NCI-H2107 (cell line): ENCODE measurements around the gene PLA2G3.

Source experiments
- DNase-seq: peaks from one replicate; lab custom pipeline; 2025; lab: John Stamatoyannopoulos, UW

Gene PLA2G3

DNA sequence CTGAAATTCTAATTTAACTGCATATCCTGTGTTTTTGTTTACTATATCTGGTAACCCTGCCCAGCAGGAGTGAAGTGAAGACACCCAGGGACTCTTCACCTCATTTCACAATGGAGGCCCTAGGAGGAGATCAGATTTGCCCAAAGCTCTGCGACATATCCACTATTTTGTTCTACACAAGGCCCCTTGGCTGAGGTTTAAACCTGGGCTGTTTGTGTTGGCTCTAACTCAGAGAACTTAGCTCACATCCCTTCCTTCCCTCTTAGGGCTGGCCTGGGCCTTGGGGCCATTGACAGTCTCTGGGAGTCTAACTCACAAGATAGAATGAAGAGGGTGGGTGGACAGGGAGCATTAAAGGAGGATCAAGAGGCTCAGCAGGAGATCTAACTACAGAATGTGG, 8.2 kb upstream of the PLA2G3 start:
- no peak for DNase-seq

DNA sequence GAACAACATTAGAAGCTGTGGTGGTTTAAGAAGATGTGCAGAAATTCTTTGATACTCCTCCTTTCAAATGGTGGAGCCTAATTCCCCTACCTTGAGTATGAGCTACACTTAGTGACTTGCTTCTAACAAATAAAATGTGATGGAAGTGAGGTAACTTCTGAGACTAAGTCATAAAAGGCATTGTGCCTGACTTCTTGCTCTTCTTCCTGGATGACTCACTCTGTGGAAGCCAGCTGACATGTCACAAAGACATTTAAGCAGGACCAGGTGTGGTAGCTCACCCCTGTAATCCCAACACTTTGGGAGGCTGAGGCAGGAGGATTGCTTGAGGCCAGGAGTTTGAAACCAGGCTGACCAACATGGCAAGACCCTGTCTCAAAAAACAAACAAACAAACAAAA, 3.9 kb upstream of the PLA2G3 start:
- DNase-seq: no peak

DNA sequence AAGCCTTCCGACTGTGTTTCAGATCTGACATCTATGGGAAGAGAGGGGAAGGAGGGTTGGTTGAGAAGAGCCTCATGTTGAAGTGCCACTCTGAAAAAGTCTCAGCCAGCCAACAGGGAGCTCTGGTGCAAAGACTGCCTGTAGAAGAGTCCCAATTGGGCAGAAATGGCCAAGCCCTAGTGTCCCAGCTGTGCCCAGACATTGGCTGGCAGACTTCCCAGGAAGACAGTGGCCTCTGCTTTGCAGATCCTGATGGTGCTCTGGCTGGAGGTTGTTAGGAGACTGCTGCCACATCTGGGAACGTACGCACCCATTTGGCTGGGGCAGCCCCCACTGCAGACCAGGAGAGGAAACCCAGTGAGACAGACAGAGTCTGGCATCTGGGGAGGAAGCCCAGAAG, 3.2 kb upstream of the PLA2G3 start:
- no peak for DNase-seq

DNA sequence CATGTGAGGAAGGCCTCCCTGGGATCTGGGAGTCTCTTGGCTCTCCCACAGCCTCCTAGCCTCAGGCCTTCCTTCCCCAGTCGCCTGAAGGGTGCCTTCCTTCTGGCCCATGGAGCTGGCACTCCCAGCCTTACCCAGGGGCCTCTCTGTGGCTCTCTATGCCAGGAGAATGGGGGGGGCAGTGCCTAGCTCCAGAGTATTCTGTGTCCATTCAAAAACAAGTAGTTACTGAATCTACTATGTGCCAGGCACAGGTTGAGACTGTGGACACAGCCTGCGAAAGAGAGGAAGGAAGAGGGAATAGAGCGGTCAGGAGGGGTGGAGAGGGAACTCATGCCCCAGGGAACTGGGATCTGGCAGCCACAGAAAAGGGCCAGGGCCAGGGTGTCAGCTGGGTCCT, 2.7 kb upstream of the PLA2G3 start:
- DNase-seq: no peak

DNA sequence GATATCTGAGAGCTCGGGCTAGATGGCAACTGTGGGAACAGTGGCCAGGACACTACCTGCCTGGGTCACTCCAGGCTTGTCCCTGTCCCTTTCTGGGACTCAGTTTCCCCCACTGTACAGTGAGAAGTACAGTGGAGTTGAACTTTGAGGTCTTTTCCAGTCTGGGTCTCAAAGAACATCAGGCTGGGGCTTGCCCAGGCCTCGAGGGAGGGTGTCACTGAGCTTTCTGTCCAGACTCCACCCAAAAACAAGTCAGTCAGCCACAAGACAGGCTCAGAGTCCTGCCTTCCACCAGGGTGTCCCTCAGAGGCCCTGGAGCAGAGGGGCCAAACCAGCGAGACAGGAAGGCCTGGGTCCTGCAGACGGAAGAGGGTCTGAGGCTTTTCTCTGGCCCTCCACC, 2.0 kb upstream of the PLA2G3 start:
- no peak for DNase-seq

DNA sequence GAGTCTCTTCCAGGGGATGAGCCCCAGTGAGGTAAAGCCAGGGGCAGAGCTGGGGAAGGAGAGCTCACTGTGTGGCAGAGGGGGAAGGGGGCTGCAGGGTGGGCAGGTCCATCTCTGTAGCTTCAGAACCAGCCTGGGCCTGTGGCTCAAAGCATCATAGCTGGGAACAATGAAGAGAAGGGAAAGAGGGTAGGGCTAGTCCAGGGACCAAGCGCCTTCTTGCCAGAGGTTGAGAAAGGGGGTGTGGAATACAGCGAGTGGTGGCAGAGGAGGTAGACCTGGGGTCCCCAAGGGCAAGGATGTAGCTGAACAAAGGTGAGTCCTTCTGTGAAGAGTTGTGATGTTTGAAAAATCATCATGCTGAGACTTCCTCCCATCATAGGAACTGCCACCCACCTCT, 1.2 kb upstream of the PLA2G3 start:
- no peak for DNase-seq

DNA sequence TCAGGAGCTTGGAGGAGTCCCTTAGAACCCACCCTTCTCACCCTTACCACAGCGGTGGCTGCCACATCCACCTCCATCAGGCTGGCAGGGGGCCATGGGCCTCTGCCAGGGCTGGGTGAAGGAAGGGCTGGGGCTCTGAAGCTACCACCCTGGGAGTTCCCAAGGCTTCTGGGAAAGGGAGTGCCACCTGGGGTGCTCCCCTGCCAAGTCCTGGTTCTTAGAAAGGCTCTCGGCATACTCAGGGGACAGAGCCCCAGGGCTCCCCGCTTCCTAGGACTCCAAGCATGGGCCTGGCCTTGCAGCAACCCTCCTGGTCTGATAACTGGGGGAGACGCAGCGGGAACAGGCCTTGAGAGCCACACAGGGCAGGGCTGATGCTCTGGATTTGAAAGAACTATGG, 438 bp upstream of the PLA2G3 start:
- DNase-seq: no peak

DNA sequence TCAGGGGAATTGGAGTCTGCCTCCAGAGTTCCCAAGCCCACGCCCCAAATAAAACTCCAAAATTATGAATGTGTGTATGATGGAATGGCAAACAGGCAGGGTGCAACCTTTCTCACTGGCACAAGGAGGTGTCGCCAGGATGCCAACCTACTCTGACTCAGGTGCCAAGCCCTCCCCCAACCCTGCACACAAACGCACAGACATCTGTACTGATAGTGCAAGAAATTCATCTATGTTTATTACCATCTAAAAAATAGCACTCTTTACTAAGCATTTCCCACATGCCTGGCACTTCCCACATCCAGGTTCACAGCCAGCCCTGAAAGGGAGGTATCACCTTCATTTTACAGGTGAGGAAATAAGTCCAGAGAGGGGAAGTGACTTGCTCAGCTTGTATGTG, 1.2 kb downstream of the PLA2G3 start:
- DNase-seq: no peak

DNA sequence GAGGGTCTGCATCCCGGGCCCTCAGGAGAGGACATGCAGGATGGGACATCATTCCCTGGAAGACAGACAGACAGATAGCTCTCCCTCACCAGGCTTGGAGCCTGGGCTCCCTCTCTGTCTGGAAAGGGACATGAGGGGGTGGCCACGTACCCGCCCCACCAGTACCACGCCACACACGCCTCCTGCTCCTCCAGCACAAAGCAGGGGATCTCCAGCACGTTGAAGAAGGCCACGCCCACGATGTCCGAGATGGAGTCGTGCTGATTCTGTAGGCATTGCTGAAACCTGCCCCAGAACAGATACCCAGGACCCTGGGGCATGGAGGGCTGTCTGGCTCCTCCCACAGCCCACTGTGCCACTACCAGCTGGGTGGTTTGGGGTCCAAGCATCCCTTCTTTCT, 2.2 kb downstream of the PLA2G3 start:
- no peak for DNase-seq

DNA sequence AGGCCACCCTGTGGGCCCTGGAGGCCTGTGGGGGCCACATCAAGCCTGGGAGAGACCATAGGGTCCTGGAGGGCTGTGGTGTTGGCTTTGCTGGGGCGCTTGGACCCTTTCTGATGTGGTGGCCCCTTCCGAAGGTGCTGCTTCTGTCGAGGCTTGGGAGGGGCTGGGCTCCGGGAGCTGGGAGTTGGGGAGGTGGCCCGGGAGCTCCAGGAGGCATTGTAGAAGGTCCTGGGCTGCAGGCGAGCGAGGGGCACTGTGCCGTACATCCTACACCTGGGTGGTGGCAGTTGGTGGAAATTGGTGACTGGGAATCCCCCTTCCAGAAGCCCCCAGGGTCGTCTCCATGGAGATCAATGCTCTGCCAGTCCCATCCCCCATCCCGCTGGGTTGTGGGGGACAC, 2.6 kb downstream of the PLA2G3 start:
- DNase-seq: no peak

DNA sequence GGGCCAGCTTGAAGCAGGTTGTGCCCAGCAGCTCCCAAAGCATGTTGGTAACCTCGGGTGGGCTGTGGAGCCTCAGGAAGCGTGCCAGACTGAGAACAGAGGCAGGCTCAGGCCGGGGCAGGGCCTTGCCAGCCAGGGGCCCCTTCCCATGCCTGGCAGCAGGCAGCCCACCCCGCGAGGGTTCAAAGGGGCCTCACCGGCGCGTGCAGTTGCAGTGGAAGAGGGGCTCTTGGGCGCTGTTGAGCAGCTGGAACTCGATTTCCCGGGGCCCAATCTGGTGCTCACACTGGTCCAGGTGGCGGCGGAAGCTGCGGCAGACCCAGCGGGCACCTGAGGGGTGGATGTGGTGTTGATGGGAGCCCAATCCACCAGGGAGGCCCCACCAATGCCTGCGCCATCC, 3.6 kb downstream of the PLA2G3 start:
- no peak for DNase-seq

DNA sequence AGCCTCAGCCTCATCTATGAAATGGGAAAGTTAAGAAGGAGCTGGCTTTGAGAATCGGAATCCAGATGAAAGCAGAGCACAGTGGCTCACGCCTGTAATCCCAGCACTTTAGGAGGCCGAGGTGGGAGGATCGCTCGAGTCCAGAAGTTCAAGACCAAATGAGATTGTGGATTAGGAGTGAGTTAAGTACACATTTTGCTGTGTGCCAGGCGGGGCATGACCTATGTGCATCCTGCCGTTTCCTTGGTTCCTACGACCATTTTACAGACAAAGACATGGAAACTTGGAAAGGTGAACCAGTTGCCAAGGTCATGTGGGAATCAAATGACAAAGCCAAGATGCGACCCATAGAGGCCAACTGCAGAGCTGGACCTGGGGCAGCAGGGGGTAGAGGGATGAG, 4.2 kb downstream of the PLA2G3 start:
- no peak for DNase-seq

DNA sequence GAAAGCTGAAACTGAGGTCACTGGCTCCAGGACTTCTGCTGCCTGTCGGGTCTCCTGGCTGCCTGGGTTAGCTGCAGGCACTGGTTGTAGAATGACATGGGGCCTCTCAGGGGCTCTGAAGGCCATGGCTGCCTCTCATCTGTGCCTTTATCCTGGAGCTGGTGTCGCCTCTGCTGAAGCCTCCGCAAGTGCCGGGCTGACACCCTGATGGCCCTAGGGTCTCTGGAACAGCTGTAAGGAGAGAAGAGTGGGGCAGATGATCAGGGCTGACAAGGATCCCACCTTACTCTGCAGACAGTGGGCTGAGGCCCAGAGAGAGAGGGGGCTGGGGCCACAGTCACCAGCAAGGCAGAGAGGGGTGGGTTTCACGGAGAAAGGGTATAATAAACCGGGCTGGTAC, 4.6 kb downstream of the PLA2G3 start:
- no peak for DNase-seq

DNA sequence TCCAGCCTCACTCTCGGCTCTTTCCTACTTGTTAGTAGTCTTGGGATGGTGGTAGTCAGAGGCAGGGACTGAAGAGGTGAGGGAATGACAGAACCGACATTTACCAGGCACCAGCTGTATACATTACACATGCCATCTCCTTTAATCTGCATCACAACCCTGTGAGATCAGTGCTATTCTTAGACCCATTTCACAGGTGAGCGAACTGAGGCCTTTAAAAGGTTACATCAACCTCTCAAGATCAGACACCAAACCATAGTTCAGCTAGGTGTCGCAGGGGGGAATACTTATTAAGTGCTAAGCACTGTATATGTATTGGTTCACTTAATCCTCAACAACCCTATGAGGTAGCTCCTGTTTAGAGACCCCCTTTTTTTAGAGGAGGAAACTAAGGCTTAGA, 5.6 kb downstream of the PLA2G3 start:
- DNase-seq: no peak

DNA sequence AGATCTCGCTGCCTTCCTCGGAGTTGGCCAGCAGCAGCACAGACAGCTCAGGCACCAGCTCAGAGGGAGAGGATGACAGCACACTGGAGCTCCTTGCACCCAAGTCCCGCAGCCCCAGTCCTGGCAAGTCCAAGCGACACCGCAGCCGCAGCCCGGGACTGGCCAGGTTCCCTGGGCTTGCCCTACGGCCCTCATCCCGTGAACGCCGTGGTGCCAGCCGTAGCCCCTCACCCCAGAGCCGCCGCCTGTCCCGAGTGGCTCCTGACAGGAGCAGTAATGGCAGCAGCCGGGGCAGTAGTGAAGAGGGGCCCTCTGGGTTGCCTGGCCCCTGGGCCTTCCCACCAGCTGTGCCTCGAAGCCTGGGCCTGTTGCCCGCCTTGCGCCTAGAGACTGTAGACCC, 6.4 kb downstream of the PLA2G3 start:
- no peak for DNase-seq

DNA sequence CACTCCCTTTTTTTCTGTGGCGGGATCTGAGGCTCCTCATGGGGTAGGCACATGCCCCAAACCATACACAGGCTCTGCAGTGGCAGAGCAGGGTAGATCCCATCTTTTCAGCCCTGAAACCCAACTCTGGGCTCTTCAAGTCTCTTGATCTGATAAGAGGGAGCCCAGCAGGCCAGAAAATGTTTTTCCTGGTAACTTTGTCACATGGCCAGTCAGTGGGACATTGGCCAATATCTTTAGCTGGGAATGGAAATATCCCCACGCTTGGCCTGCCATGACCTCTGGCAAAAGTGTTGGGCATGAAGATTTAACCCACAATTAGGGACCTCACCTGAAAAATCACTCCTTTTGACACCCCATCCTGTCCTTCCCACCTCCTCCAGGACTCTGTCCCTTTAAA, 9.4 kb downstream of the PLA2G3 start:
- DNase-seq: no peak

DNA sequence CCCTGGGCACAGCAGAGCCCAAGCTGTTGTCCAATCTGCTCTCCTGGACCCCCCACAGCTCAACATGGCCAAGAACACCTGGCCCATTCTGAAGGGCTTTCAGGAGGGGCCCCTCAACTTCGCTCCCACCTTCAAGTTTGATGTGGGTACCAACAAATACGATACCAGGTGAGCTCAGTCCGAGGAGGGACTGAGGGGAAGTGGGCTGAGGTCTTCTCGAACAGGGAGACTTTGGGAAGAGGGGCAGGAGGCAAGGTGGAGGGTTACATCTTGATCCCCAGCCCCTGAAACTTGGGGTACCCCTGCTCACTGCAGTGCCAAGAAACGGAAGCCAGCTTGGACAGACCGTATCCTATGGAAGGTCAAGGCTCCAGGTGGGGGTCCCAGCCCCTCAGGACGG, 12.2 kb downstream of the PLA2G3 start:
- DNase-seq: no peak

DNA sequence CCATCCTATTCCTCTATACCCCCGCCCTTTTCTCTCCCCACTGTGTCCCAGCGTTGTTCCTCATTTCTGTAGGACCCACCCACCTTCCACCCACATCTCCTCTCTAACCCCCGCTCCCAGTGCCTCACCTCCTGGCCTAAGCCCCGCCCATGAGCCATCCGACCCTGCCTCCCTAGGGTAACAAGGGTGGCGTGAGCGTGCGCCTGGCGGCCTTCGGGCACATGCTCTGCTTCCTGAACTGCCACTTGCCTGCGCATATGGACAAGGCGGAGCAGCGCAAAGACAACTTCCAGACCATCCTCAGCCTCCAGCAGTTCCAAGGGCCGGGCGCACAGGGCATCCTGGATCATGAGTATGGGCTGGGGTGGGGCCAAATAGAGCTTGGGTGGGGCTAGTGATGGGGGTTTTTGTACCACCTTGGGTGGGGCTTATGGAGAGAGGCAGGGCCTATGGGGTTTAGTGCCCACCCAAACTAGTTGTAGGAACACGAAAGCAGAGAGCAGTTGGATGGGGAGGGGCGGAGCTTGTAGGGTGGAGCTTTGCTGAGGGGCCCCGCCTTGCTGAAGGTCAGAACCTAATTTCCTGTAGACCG, 13.0 kb downstream of the PLA2G3 start:
- DNase-seq: no peak

DNA sequence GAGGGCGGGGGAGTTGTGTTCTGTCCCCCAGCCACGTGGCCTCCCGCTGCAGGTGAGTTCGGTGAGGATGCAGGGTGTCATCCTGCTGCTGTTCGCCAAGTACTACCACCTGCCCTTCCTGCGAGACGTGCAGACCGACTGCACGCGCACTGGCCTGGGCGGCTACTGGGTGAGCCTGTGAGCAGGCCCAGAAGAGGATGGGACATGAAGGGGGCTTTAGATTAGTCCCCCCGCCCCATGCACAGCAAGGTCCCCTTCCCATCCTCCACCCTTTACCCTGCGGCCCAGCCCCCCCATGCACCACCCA, 13.5 kb downstream of the PLA2G3 start:
- DNase-seq: no peak

DNA sequence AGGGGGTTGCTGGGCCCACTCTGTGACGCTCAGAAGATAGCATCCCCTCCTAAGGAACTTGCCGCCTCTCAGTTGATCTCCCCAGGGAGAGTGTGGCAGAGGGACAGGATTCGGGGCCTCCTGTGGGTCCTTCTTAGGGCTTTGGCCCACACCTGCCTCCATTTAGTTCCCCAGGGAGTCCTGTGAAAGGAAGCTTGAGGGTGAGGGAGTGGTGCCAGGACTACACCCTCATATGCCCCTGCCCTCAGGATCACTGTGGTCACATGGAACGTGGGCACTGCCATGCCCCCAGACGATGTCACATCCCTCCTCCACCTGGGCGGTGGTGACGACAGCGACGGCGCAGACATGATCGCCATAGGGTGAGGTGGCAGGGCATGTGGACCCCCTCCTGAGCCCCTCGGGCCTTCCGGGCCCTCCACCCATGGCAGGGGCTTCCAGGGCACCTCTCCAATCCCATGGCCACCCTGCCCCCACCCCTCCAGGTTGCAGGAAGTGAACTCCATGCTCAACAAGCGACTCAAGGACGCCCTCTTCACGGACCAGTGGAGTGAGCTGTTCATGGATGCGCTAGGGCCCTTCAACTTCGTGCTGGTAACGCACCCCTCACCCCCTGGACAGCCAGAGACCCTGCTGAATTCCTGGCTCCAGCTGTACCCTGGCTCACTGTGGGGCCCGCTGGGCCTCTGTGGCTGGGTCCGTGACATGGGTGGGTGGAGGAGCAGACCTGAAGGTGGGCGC, 14.0 kb downstream of the PLA2G3 start:
- DNase-seq: no peak

DNA sequence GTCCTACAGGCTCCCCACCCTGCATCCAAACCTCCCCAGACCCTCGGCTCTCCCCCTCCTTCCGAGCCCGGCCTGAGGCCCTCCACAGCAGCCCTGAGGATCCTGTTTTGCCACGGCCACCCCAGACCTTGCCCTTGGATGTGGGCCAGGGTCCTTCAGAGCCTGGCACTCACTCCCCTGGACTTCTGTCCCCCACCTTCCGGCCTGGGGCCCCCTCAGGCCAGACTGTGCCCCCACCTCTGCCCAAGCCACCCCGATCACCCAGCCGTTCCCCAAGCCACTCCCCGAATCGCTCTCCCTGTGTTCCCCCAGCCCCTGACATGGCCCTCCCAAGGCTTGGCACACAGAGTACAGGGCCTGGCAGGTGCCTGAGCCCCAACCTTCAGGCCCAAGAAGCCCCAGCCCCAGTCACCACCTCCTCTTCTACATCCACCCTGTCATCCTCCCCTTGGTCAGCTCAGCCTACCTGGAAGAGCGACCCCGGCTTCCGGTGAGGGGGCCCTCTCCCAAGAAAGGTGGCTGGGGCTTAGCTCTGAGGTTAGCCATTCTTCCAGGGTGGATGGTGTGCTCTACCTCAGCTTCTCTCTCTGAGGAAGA, 14.7 kb downstream of the PLA2G3 start:
- no peak for DNase-seq

DNA sequence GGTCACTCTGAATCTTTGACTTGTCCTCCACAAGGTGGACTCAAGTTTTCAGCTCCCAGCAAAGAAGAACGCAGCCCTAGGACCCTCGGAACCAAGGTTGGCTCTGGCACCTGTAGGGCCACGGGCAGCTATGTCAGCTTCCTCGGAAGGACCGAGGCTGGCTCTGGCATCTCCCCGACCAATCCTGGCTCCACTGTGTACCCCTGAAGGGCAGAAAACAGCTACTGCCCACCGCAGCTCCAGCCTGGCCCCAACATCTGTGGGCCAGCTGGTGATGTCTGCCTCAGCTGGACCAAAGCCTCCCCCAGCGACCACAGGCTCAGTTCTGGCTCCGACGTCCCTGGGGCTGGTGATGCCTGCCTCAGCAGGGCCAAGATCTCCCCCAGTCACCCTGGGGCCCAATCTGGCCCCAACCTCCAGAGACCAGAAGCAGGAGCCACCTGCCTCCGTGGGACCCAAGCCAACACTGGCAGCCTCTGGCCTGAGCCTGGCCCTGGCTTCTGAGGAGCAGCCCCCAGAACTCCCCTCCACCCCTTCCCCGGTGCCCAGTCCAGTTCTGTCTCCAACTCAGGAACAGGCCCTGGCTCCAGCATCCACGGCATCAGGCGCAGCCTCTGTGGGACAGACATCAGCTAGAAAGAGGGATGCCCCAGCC, 15.4 kb downstream of the PLA2G3 start:
- no peak for DNase-seq

DNA sequence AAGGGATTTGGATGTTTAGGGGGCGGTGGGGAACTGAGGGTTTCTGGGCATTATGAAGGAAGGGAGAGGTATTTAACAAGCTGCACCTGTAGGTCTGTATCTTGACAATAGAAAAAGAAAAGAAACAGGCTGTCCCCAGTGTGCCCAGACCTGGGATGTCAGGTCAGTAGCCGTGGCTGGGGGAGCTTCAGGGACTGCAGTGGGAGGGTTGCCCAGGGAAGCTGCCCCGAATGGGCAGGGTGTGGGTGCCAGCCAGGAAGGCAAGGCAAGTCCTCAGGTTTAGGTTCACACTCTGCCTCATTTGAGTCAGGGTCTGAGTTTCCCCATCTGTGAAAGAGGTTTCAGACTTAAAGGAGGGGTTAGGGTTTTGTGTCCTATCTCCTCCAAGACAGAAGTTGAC, 16.0 kb downstream of the PLA2G3 start:
- DNase-seq: no peak

DNA sequence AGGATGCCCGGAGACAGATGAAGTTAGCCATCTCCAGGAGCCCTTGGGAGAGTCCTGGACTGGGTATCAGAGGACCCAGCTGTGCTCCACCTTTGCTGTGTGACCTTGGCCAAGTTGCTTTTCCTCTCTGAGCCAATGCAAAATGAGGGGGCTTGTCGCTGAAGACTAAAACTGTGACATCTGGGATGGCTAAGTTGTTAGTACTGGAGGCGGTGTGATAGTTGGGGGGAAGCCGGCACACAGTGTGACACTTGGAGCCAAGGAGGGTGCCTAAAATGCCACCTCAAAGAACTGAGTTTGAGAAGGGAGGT, 17.1 kb downstream of the PLA2G3 start:
- no peak for DNase-seq
